ENCODE data around the gene MED29.
A peak's percentile ranks its signal among the peaks of the same experiment; 100 is the strongest.

The MED29 gene, protein sequence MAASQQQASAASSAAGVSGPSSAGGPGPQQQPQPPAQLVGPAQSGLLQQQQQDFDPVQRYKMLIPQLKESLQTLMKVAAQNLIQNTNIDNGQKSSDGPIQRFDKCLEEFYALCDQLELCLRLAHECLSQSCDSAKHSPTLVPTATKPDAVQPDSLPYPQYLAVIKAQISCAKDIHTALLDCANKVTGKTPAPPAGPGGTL

DNA sequence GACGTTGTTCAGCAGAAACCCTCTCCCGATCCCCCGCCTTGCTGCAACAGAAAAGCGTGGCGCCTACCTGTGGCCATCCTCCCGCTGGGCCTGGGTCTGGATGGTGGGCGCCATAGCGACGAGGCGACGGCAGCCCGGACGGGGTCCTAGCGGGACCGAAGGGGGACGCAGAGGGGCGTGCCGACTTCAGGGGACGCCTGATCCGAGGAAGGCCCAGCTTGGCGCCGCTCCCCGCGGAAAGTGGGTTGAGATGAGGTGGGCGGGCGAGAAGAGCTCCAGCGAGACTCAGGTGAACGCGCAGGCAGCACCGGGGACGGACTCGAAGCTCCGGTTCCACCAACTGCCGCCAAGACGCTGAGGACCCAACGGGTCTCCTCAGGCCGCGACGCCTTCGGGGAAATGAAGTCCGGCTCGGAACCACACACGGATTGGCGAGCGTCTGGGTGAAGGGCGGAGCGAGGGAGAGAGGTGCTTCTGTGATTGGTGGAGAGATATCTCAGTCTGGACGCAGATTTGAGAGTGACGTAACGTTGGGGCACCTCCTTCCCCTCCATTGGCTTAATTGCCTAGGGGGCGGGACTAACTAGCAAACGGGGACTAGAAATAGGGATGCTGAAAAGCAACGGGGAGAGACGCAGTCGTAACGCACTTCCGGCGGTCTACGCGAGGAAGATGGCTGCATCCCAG is at the start of gene MED29, which contains the start of gene PAF1:
MED29 (plus strand) TSS at position 628 of the 687 bp plus-strand sequence; CDS start at position 673, 45 bp downstream.
PAF1 (minus strand) TSS at position 356 of the 687 bp plus-strand sequence; CDS start at position 114, 242 bp downstream.
- peak; percentile 85 to 98 for DNase-seq

DNA sequence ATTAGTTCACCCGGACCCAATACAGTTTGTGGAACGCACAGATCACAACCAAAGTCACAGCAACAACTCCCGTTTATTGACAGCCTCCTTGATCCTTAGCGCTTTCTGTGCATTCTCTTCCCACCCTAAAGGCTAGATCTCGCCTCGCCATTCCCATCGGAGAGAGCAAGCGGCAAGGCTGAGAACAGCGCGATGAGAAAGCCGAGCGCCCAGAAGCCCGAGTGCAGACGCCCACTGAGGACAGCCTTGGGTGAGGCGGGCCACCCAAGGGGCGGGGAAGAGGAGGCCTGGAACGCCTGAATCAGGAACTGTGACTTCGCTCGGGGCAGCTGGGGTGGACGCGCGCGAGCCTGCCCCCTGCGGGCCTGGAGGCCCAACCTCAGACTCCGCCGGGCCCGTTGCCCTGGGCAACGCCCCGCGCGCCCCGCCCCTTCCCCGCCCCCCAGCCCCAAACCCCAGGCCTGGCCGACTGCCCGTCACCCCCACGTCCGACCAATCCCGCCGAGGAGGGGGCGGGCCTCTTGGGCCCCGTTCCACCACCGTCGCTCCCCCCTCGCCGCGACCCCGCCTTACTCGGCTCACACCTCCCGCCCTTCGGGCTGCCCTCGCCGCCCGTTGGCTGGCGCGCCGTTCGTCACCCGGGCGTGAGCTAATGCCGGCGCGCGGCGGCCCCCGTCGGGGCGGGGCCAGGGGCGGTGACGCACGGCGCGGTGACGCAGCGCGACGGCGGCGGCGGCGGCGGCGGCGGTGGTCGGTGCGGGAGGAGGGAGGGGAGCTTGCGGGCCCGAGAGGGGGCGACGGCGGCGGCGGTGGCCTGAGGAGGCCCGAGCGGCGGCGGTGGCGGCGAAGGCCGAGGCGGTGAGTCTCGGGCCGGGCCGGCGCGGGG is 49.2 kb upstream of the MED29 start, which contains the start of gene SAMD4B:
SAMD4B (plus strand) TSS at position 703 of the 886 bp plus-strand sequence. CDS start 14,473 bp downstream, outside the sequence.
- peak; percentile 99 to 100 for DNase-seq

DNA sequence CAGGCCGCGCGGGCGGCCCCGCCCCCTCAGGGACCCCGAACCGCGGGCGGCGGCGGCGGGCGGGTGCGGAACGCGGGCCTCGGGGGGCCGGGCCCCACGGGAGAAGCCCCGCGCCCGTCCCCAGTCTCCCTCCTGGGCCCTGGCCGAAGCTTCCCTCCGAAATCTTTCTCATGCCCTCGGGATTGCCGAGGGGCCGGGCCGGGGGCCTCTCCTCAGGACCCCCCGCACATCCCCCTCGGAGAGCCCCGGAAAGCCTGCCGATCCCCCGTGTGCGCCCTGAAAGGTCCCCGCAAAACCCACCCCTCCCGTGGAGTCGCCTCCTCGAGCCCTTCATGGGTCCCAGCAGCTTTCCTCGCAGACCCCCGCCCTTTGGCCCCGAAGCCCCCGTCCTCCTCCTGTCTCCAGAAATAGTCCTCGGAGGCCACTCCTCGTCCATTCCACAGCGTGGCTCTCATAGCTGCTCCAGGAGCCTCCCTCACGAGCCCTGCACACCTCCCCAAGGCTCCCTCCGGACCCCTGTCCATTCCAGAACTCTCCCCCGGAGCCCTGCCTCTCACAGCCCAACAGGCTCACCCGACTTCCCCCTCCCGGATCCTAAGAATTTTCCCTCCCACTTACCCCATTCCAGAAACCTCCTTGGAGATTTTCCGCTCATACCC is 48.4 kb upstream of the MED29 start:
- peak in 1 of 2 experiments; percentile 4 for DNase-seq

DNA sequence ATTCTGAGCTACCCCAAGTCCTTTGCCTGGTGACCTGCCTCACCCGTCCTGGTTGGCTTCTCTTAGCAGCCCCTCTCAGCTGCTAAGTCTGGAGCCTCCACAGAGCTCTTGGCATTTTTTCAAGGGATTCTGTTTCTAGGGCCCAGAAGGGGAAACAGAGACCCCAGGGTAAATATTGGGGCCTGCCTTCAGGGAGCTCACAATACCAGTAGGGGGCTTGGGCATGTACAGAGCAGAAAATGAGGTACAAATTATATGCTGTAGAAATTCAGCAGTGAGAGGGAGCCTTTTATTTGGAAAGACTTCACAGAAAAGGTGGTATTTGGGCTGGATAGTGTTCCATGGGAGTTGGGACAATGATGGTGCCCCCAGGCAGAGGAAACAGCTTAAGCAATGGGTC is 45.2 kb upstream of the MED29 start:
- no peak for DNase-seq

DNA sequence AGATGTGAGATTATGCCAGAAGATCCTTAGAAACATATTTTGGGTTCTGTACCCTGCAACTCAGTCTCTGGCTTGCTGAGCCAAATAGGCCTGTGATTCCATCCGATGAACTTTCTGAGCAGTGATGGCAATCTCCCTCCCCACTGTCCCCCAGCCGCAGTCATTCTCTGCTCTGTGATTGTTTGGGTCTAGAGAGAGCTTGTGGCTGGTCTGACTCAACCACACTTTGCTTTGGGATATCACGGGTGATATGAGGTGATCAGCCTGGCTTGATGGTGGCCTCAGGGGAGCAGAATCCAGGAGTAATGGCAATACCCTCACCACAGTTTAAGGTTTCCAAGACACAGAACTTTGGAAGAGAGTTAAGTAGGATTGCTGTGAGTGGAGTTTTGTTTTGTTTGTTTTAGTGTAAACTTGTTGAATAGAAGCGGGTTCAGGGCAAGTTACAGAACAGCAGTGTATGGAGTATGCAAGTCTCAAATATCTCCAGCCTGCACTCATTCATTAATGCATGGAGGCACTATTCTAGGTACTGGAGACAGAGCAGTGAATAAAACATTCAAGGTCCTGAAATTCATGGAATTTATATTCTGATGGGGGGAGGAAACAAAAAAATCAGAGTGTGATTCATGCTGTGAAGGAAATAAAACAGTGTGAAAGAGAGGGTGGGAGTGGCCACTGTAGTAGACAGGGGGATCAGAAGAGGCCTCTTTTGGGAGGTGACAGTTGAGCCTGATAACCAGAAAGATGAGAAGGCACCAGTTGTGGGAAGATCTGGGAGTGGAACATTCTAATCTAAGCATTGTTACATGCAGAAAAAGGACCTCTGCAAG is 43.6 kb upstream of the MED29 start:
- no peak for DNase-seq

DNA sequence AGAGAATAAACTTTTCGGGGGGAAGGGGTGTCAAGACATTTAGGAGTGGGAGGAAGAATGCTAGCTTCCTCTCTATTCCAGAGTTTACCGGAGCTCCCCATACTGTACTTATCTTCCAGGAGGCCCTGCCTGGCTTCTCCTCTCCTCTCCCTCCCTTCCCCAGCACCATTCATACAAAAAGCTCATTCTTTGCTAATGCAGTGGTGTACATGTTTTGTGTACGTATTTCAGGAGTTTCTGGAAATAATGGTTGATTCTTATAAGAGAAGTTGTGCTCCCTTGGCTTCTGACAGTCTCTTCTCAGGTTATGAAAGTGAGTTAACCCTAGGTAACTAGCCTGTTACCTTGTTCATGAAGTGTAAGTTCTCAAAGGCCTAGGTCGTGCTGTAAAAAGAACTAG is 41.9 kb upstream of the MED29 start:
- DNase-seq, result no peak

DNA sequence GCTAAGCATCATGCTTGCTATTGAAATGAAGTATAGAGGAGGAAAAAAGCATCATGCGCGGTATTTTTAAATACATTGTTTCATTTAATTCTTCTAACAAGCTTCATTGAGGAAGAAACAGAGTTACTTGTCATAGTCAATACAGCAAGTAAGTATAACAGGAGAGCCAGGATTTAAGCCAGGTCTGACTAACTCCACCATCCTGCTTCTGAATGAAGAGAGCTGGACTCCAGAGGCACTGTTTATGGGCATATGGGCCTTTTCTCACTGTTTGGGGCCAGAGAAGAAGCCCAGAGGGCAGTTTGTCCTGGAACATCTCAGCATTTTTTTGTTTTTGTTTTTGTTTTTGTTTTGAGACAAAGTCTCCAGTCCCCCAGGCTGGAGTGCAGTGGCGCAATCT is 41.0 kb upstream of the MED29 start:
- DNase-seq, result no peak

DNA sequence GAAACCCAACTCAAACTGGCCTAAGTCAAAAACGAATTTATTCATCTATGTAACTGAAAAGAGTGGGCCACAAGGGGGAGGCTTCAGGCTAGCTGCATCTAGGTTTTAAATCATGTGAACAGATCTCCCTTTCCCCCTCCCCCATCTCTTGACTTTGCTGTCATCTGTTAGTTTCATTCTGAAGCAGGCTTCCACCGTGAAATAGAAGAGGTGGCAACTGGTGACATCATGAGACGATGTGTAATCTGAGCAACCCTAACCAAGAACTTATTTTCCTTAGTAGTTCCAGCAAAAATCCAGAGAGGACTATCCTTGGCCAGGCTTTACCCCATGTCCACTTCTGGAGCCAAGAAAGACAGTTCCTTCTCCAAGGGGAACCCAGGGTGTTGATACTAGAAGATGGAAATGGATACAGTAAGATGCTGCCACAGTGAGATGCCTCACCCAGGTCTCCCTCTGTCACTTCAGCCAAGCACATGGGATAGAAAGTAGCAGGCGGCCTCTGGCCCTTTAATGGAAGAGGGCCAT is 39.6 kb upstream of the MED29 start:
- DNase-seq, result no peak

DNA sequence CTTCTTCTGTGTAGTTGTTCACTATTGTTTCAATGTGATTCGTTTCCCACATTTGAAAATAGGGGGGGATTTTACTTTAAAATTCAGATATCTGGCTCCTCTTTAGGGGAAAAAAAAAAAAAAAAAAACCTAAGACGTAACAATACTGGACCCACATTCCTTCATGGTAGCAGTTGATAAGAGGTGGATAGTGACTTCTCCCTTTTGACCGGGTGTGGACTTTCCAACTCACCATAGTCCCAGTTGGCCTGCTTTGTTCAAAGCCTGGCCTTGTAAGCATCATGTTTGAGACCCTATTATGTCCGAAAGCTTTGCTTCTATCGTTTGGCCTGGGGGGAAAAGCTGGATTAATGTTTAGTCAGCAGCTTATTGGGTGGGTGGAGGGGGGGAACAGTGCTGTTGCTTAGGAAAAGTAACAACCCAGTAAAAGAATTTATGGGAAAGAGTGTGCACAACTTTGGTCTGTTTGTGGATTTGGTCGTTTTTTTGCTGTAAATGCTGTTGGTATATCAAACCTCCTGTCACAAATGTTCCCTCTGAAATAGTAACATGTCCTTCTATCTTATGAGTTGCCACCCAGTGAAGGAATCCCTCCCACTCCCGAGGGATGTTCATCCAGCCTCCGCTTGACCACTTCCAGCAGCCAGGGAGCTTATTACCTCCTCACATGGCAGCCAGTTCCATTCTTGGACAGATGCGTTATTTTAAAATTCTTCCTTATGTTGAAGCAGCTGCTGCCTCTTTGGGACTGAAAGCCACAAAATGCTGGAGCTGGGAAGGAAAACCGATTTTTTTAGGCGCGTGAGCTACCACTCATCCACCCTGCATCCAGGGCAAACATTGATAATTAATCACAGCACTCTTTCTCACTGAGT is 38.6 kb upstream of the MED29 start:
- no peak for DNase-seq

DNA sequence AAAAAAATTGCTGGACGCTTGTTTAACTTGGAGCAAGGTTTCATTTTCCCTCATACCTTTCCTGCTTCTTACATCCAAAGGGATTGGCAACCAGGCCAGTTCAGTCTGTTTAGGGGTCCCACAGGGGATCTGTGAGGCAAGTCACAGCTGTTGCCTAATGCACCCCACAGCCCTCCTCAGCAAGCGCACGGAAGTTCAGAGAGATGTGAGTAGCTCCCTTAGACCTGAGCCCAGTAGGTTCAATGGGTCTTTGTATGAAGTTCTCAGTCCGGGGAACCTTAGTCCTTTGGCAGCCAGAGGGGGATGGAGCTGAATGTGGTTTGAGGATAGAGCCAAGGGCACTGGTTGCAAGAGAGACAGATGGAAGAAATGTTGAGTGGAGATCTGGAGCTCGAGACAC is 35.9 kb upstream of the MED29 start:
- no peak for DNase-seq

DNA sequence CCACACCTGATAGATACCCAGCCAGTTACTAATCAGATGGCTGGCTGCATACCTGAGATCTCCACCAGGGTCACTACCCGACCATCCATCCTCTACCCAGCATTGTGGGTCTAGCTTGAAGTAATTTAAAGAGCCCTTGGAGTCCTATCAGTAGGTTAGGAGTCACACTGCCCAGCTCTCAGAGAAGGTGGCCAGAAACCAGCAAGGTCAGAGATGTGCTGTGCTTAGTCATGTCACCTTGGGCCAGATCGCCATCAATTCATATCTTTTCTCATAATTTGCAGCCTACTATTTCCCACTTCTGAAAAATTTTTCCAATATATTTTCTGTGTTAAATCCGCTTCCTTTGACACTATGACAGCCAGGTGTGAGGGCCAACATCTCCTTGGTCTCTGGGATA is 35.1 kb upstream of the MED29 start:
- DNase-seq, result no peak

DNA sequence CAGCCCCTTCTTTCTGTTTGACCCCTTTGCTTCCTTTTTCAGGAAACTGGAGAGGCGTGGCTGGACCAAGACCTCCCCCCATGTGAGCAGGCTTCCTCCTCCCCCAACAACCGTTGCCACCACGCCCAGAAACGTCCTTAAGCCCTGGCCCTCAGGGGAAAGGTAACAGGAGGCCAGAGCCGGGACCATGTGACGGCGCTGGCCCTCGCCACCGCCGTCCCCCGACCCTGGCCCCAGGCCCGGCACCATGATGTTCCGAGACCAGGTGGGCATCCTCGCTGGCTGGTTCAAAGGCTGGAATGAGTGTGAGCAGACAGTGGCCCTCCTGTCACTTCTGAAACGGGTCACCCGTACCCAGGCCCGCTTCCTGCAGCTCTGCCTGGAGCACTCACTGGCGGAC is 34.5 kb upstream of the MED29 start:
- DNase-seq, result no peak

DNA sequence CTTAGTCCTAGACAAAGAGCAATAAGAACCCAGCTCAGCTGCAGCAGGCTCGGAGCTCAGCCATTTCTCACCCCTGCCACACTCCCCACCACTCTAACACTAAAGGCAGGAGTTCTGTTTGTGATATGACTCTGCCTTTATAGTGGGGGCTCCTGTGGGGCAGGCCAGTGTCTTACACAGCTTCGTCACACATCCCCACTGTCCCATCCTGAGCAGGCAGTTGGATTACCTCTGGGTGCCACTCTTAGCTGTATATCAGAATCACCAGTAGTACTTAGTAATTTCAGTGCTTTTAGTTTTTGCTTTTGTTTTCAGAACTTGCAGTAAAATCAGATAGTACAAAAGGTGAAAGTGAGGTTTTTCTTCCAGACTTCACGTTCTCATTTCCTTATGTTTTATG is 32.2 kb upstream of the MED29 start:
- no peak for DNase-seq

DNA sequence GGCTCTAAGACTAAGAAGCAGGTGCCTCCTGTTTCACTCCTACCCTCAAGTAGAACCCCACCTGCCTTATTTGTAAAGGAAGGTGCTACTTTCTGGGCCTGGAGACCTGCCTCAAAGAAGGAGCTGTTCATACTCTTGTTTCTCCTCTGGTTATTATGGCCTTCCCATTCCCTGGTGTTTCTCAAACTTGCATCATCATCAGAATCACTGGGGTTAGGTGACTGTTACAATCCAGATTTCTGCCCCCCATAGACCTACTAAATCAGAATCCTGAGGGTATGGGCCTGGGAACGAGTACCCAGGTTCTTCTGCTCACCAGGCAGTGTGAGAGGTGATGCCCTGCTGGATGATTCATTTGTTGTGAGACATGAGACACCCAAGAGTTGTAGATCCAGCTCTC is 30.6 kb upstream of the MED29 start:
- DNase-seq, result no peak

DNA sequence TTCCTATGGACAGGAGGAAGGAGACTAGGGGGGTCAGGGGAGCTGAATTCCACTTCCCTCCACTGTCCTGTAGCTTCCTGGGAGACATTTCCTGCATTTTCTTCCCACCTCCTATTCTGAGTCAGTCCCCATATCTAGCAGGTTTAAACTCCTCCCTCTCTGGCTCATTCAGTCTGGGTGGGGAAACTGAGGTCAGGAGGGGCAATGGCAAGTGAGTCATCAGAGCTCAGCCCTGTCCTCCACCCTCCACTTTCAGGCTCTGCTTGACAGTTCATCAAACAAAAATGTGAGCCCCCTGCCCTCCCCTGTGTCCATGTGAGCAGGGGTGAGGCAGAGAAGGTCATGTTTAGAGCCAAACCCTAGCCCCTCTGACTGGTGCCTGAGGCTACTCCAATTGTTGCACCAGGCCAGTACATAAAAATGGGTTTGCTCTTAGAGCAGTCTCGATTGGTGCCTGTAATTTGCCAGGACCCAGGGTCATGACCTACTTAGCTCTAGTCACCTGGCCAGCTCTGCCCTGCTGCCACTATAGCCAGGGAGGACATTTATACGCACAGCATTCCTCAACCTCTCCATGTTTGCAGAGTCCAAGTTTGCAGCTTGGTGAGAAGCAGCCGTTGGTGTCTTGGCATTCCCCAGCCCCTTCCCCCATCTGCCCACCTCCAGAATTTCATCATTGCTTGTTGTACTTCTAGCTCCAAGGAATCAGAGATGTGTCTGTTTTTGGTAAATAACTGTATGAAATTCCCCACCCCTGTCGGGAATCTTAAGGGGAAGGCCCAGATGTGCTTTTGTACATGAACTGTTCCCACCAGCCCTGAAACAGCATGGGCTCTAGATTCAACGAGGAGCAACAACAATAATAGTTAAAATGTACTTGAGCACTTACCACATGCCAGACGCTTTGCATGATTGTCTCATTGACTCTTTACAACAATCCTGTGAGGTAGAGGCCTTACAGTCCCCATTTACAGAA is 28.2 kb upstream of the MED29 start:
- DNase-seq, result no peak

DNA sequence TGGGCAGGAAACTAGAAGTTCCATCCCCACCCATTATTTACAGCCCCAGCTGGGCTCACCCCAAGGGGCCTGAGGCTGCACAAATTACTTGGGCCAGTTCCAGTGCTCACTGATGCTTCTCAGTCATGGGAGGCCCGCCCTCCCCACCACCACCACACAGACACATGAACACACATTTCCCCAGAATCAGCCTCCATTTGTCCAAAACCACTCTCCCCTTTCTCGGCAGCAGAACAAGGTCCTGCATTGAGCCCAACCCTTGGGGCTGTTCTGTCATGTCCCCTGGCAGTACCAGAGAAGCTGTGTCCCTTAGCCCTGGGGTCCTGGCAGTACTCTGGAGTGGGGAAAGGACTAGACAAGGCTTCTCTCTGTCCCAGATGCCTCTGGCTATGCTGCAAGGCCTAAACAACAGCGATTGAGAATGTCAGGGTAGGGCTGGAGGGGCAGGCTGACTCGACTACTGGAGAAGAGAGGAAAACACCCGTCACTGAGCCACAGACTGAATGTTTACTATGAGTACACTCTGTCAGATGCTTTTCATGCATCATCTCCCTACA is 27.2 kb upstream of the MED29 start:
- DNase-seq, result no peak

DNA sequence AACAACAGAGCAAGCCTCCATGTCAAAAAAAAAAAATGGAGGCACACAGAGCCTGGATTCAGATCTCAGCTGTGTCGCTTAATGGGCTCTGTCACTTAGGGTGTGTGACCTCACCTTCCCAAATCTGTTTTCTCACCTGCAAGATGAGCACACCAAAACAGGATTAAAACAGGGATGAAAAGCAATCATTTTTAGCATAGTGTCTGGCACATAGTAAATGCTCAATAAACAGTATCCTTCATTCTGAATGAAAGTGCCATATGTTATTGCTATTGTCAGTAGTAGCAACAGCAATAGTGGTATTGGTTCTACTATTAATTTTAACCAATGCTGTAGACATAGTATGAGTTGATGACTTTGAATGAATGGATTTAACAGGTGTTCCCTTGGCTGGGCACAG is 25.6 kb upstream of the MED29 start:
- DNase-seq, result no peak

DNA sequence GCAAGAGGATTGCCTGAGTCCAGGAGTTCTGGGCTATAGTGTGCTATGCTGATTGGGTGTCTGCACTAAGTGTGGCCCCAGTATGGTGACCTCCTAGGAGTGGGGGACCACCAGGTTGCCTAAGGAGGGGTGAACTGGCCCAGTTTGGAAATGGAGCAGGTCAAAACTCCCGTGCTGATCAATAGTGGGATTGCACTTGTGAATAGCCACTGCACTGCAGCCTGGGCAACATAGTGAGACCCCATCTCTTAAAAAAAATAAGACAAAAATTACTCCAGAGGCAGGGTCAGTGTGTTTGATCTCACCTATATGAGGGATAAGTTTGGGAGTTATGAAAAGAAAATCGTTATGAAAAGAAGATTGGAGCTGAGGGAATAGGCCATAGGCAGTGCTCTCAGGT is 22.0 kb upstream of the MED29 start:
- no peak for DNase-seq

DNA sequence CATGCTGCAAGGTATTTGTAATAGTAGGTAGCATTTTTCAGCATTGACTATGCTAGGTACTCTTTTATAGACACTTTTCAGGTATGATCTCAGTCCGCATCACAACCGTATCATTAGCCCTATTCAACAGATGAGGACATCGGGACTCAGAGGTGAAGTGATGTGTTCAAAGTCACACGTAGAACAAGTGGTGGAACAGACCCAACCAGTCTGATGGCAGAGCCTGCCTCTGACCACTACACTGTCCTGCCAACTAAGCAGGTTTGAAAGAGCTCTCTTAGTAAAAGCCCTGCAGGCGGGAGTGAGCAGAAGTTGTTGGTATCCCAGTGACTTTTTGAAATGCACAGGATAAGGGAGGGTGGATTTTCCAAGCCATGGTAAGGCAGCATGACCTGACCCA is 20.4 kb upstream of the MED29 start:
- DNase-seq, result no peak
